HG03565 (cell line): ENCODE data around the gene HDHD5.

Source experiments
- ATAC-seq: cut with Tn5 transposase; IDR thresholded peaks from one replicate; pipeline ENCODE4 v1.9.1; 2021; ENCODE audit warnings: mild to moderate bottlenecking, moderate library complexity; ENCODE audit not compliant: unreplicated experiment

HDHD5 gene

DNA sequence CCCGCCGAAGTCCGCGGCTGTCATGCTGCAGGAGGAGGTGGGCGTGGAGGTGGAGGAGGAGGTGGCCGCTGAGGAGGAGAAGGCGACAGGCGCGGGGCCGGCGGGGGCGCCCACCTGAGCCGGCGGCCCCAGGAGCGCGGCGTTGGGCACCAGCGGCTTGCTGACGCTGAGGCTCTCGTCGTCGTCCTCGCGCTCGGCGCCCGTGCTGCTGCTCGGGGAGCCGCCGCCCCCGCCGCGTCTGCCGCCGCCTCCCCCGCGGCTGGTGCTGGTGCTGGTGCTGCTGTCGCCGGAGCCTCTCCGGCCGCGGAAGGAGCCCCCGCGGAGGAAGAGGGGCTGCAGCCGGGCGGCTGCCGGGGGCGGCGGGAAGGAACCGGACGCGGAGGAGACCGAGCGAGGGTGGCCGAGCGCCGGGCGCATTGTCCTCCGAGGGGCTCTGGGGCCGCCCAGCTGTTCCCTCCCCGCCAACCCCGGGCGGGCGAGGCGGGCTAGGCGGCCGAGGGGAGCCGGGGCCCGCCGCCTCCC, 38.3 kb downstream of the HDHD5 start:
- ATAC-seq = no peak

DNA sequence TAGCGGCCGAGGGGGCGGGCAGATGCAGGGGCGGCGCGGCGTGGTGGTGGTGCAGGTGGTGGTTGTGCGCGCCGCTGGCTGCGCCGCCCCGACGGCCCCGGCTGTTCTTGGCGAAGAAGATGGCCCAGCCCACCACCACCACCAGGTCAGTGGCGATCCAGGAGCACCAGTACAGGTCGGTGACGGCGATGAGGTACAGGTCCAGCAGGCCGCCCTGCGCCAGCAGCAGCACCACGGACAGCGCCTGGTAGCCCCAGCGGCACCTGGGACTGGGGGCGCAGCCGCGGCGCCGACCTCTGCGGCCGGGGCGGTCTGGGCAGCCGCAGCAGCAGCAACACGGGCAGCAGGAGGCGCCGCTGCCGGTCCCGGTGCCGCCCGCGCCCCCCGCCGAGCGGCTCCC, 38.8 kb downstream of the HDHD5 start:
- no peak for ATAC-seq

DNA sequence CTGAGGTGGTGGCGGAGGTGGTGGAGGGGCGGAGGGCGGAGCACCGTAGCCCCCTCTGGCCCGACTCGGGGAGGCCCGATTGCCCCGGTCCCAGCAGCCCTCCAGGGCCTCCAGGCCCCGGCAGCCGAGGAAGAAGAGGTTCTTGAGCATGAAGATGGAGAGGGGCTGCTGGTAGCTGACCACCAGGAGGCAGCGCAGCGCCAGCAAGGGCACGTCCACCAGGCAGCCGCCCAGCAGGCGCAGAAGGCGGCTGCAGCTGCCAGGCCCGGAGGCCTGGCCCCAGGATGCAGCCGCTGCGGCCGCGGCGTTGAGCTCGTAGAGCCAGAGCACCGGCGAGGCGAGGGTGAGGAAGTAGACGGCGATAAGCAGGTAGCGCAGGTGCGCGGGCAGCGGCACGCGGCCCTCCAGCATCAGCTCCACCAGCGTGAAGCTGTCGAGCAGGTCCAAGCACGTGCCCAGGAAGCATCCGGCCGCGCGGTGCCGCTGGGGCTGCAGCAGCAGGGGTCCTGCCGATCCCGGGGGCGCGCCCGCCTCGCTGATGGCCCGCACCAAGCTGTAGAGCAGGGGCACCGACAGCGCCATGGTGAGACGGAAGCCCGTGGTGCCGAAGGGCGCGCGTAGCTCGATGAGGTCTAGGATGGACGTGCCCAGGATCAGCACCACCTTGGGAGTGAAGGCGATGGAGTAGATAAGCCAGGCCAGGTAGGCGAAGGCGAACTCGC, 39.4 kb downstream of the HDHD5 start:
- ATAC-seq = no peak

DNA sequence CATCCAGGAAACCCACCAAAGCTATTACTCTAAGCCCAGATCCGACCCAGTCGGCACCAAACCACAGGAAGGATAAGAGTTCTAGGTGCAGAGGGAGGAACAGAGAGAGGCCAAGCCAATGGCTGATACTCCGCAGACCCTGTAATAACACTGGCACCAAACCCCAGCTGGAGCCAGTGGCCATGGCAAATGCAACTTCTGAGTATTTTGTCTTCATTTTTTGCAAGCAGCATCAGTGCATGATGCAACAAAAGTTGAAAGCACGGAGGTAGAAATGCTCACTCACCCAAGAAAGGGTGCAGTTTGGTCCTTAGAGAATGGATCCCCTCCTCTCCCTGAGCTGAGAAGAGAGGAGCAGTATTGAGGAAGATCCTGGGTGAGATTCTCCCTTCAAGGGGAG, 40.7 kb downstream of the HDHD5 start:
- no peak for ATAC-seq

DNA sequence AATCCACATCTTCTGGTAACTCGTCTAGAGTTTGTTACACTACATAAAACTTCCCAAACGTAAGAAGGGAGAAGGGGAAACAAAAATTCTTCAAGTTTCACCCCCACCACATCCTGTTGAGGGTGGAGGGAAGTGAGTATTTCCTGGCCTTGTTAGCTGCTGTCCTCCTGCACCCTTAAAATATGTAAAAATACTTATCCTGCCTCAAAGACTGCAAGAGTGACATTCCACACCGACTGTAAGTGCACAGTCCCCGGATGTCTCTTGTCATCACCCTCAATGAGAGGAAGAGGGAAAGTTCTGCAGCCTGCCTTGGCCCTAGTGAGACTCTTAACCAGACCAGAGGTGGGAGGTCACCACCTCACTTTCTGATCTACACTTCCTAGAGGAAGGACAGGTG, 41.2 kb downstream of the HDHD5 start:
- ATAC-seq = no peak

DNA sequence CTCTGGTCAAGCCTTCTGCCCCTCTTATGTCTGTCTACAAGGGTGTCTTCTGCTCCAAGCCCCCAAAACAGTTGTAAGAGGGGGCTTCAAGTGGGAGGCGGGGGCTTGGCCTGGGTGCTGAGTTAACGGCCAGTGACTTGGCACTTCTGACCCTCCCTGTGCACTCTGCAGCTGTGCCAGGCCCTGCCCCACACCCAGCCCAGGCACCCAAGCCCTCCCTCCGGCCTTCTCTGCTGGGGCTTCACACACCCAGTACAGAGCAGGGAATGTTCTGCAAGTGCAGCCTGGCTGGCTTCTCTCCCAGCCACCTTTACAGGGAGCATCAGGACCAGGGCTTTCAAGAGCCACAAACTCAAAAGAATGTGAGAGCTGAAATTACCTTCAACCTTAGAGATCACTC, 41.7 kb downstream of the HDHD5 start:
- ATAC-seq = no peak

DNA sequence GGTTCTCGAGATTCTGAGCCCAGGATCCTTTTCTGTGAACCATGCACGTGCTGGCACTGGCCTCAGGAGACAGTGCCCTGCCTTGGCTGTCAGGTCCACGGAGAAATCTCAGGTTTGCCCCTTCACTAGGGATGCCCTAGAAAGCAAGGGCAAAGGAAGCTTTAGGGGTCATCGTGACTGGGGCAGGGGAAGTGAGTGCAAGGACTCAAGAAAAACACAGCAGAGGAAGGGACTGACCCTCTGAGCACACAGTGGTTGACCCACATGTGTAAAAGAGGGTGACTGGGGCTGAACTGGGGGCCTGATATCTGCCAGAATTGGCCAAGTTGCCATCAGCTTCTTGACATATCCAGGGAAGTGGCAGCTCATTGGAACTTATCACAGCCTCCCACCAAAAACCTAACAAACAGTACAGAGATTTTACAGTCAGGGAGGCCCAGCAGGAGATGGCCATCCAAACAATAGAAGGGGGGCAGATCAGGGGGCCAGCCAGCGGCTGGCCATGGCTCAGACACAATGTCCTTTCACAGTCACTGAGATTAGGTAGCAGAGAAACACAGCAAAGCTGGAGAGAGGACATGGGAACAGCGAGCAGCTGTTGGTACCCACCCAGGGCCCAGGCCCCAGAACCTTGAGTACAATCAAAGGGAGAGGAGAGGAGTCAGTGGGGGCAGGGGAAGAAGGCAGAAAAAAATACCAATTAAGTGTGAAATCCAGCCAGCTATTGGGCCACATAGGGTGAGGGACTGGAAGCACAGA, 42.3 kb downstream of the HDHD5 start:
- no peak for ATAC-seq

DNA sequence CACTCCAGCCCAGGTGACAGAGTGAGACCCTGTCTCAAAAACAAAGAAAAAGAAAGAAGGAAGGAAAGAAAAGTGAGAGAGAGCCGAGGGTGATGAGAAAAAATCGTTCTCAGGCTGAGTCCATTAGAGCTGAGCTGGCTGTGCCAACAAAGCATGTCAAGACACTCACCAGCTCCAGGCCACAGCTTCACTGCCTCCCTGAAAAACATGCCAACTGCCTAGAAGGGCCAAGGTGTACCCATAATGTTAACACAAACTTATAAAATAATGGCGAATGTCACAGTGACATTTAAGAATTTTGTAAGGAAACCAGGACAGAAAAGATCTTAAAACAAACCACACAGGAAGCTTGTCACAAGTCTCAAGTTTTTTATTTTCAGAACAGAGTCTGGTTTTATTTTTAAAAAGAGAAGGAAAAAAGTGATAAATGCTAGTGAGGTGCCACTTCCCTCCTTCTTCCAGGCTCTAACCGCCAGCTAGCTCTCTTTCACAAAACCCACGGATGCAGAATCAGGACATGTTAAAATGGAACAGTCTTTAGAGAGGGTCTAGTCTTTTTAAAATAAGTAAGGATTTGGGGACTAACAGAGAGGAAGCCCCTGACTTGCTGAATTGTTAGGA, 43.0 kb downstream of the HDHD5 start:
- ATAC-seq = no peak

DNA sequence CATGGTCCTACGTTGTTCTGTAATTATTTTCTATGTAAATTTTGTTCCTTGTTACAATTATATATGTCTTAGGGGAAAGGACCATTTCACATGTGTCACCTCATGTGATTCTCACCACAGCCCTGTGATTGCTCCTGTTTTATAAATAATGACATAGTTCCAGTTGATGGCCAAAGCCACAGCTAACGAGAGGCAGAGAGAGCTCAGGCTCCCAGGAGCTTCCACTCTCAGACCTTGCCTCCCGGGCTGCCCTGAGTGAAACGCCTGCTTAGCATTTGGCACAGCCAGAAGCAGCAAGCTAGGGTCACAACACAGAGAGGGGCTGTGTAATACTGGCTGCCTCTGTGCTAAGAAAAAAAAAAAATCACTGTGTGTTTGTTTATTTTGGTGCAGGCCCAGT, 43.8 kb downstream of the HDHD5 start:
- ATAC-seq = no peak

DNA sequence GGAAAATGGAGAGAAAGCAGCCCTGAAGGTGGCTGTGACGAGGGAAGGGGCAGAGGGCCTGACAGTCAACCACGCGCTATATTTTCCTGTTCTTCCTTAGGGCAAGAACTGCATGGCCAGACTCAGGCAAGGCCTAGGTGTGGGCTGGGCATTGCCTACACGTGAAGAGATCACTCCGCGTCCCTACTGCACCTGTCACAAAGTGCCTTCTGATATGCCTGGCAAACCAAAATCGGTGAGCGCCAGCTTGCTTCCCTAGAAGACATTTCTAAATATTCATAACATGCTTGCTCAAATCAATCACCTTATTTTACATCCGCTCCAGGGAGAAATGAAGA, 44.2 kb downstream of the HDHD5 start:
- no peak for ATAC-seq

DNA sequence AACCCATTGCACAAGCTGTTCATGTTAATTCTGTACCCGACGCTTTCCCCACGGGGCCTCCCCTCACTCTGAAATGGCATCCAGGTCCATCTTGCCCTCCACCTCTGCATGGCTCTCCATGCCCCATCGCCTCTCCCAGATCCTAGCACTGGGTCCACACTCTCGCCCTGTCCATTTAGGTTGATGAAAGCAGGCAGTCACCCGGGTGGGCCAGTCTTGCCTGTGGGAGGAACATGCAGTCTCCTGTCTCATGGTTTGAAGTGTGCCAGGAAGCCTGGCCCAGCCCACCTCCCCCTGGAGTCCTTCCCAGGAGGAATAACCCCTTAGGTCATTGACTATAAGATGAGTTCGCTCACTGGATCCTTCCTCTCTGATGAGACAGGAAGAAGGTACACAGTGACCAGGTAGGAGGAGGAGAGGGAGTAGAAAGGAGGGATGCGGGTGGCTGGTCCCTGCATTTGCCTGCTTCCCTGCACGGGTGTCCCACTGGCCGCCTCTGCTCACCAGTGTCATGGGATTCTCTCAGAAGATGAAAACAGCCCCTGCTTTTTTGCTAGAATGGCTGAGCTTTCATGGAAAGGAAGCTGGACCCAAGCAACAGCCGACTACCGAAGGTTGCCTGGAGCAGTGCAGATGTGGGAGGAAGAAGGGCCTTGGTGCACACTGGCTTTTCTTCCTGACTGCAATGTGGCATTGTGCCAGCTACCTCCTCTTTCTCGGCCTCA, 44.7 kb downstream of the HDHD5 start:
- no peak for ATAC-seq

DNA sequence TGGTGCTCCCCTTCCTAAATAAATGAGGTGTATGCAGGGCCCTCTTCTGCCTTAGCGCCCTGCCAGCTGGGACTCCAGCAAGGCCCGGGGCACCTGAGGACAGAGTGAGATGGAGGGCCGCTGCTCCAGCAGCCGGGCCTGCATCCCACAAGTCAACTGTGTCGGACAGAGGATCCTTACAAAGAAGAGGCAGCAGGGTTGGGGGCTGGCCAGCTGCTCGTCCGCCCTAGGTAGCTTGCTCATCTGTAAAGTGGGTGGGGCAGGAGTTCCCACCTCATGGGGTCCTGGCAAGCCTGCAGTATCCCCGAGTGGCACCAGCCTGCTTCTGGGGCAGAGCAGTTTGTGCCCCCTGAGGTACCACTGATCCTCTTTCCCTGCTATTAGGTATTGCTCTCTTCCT, 45.5 kb downstream of the HDHD5 start:
- no peak for ATAC-seq

DNA sequence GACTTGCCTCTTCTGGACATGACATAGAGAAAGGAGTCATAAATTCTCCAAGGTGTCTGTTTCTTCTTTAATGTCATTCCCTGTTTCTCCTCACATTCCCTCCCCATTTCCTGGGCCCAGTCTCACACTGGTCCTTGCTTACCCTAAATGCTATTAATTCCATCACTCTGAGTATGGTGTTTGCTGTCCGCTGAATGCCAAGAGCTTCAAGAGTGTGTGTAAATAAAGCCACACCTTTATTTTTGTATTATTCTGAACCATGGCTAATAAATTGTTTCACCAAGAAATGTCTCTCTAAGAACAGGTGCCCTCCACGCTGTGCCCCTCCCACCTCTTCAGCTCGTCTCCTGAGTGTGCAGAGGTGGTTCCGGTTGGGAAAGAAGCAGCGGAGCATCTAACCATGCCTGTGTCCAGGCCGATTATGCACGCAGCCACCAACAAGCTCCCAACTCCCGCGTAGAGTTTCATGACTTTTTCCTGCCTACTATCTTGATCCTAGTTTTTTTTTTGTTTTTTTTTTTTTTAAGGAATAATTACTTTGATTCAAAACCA, 46.5 kb downstream of the HDHD5 start:
- ATAC-seq = no peak

DNA sequence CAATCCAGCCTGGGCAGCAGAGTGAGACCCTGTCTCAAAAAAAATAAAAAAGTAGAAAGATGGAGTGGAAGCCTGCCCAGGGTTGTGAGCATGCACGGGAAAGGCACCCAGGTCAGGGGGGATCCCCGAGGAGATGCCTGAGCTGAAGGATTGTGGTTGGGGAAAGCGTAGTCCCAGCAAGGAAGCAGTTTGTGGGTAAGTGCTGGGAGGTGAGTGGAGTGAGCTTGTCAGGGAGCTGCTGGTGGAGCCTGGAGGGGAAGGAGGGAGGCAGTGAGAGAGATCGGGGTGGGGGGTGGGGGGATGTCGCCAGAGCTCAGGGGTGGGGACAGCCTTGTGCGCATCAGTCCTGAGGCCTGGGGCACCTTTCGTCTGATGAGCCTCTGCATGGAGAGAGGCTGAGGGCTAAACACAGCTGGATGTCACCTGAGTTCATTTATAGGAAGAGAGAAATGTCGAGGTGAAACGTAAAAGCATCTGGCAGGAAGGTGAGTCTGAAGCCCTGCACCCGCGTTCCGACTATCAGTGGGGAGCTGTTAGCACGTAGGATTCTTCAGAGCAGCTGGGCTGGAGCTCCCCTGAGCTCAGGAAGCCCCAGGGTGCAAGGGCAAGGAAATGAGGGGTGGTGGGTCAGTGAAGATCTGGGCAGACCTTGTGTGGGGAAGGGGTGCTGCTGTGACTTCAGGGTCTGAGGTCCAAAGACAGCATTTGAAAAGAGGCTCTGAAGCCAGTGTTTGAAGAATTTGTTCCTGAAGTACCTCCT, 48.1 kb downstream of the HDHD5 start:
- no peak for ATAC-seq

DNA sequence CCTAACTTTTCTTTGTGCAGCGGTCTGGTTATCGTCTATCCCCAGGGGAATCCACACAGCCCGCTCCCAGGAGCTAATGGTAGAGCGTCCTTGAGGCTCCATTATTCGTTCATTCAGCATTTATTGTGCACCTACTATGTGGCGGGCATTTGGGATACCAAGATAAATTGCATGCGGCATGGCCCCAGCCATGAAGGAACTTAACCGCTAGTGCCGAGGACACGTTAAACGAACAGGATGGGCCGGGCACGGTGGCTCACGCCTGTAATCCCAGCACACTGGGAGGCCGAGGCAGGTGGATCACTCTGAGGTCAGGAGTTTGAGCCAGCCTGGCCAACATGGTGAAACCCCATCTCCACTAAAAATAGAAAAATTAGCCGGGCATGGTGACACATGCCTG, 49.1 kb downstream of the HDHD5 start:
- no peak for ATAC-seq

DNA sequence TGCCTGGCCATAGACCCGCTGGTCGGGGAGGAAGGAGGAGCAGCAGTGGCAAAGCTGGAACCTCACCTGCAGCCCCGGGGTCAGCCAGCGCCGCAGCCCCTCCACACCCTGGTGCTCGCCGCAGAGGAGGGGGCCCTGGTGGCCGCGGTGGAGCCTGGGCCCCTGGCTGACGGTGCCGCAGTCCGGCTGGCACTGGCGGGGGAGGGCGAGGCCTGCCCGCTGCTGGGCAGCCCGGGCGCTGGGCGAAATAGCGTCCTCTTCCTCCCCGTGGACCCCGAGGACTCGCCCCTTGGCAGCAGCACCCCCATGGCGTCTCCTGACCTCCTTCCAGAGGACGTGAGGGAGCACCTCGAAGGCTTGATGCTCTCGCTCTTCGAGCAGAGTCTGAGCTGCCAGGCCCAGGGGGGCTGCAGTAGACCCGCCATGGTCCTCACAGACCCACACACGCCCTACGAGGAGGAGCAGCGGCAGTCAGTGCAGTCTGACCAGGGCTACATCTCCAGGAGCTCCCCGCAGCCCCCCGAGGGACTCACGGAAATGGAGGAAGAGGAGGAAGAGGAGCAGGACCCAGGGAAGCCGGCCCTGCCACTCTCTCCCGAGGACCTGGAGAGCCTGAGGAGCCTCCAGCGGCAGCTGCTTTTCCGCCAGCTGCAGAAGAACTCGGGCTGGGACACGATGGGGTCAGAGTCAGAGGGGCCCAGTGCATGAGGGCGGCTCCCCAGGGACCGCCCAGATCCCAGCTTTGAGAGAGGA, 49.8 kb downstream of the HDHD5 start:
- no peak for ATAC-seq

DNA sequence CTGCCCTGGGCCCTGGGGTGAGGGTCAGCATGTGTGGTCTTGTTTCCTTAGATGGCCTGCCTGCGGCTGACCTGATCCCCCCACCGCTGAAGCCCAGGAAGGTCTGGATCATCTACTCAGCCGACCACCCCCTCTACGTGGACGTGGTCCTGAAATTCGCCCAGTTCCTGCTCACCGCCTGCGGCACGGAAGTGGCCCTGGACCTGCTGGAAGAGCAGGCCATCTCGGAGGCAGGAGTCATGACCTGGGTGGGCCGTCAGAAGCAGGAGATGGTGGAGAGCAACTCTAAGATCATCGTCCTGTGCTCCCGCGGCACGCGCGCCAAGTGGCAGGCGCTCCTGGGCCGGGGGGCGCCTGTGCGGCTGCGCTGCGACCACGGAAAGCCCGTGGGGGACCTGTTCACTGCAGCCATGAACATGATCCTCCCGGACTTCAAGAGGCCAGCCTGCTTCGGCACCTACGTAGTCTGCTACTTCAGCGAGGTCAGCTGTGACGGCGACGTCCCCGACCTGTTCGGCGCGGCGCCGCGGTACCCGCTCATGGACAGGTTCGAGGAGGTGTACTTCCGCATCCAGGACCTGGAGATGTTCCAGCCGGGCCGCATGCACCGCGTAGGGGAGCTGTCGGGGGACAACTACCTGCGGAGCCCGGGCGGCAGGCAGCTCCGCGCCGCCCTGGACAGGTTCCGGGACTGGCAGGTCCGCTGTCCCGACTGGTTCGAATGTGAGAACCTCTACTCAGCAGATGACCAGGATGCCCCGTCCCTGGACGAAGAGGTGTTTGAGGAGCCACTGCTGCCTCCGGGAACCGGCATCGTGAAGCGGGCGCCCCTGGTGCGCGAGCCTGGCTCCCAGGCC, 50.6 kb downstream of the HDHD5 start:
- no peak for ATAC-seq

DNA sequence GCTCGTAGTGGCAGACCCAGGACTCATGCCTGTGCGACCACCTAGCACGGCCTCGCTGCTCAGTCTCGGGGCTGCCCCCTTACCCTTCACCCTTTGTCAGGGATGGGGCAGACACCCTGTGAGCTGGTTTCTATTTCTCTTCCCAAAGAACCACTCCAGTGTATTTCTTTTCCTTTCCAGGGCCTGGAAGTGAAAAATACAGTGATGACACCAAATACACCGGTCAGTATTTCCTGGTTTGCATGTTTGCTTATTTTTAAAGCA, 51.6 kb downstream of the HDHD5 start:
- ATAC-seq = no peak
